Neural progenitor cell (in vitro differentiated cells): ENCODE results near the gene PKHD1.

Source experiments
- CTCF ChIP-seq: fragments of 200-600 bp; sonication (generic); IDR thresholded peaks from 2 replicates; pipeline ENCODE4 v1.5.1; 2017; ENCODE audit warnings: antibody characterized with exemption, mild to moderate bottlenecking
- EZH2 ChIP-seq: fragments of 200-600 bp; sonication (generic); IDR thresholded peaks from 2 replicates; pipeline ENCODE4 v1.6.1; 2017; ENCODE audit warnings: antibody characterized with exemption, mild to moderate bottlenecking, moderate library complexity

DNA sequence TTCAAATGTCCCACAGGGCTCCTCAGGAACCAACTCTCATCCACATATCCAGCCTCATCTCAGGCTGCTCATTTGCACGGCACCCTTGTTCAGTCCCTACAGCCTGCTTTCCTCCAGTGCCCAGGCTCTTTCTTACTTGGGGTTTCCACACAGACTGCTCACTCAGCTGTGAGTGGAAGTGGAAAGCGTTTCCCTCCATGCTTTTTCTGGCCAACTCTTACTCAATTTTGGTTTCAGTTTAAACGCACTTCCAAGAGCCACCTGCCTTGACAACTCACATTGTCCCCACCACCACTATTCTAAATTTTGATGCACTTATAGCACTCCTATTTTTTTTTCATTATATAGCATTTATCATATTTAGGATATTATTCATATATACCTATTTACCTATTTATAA lies 367.1 kb downstream of the PKHD1 start:
- no peak for TF ChIP-seq EZH2
- TF ChIP-seq CTCF = no peak
